Neuronal stem cell (in vitro differentiated cells): Measurements from ENCODE around the gene APBB2.

Experiments used
- DNase-seq: peaks from one replicate; pipeline ENCODE4 v3.0.0-alpha.2; 2013; ENCODE audit warnings: low spot score
- H2AFZ ChIP-seq: one replicate; pipeline ENCODE4 v1.6.1; 2013; ENCODE audit warnings: mild to moderate bottlenecking, low read length, inconsistent platforms
- H2AK5ac ChIP-seq: 2 replicates; pipeline ENCODE4 v1.6.1; 2013; ENCODE audit warnings: low read depth, mild to moderate bottlenecking, inconsistent platforms, low read length, moderate library complexity, mixed read lengths
- H2BK120ac ChIP-seq: 2 replicates; pipeline ENCODE4 v1.6.1; 2013; ENCODE audit warnings: low read depth, mild to moderate bottlenecking, inconsistent platforms, low read length, moderate library complexity, mixed read lengths
- H2BK12ac ChIP-seq: one replicate; pipeline ENCODE4 v1.6.1; 2013; ENCODE audit warnings: low read length, inconsistent platforms
- H2BK15ac ChIP-seq: 2 replicates; pipeline ENCODE4 v1.6.1; 2013; ENCODE audit warnings: mild to moderate bottlenecking, low read length, inconsistent platforms, mixed read lengths
- H2BK5ac ChIP-seq: one replicate; pipeline ENCODE4 v1.6.1; 2013; ENCODE audit warnings: inconsistent platforms, mild to moderate bottlenecking, low read length, moderate library complexity
- H3K14ac ChIP-seq: one replicate; pipeline ENCODE4 v1.6.1; 2013; ENCODE audit warnings: low read length, inconsistent platforms
- H3K18ac ChIP-seq: 2 replicates; pipeline ENCODE4 v1.6.1; 2013; ENCODE audit warnings: low read length, inconsistent platforms
- H3K23ac ChIP-seq: 2 replicates; pipeline ENCODE4 v1.6.1; 2013; ENCODE audit warnings: low read depth, mild to moderate bottlenecking, mixed read lengths, low read length, inconsistent platforms; ENCODE audit not compliant: poor library complexity
- H3K27ac ChIP-seq: replicated peaks from 3 replicates; pipeline ENCODE4 v1.5.1; 2013; ENCODE audit warnings: low read length, inconsistent platforms
- H3K27me3 ChIP-seq, 3 experiments: 2 replicates each; pipeline ENCODE4 v1.6.1; 2013; ENCODE audit warnings: low read length in 3 of 3, mild to moderate bottlenecking in 2 of 3, inconsistent platforms in 1 of 3, low read depth in 1 of 3, mixed read lengths in 1 of 3, moderate library complexity in 1 of 3; ENCODE audit not compliant: control insufficient read depth in 3 of 3, insufficient read depth in 3 of 3
- H3K36me3 ChIP-seq, 2 donors: replicated peaks in 1 of 2; 2 replicates each; pipeline ENCODE4 v1.6.1; 2013; ENCODE audit warnings: low read length in 2 of 2; ENCODE audit not compliant: control insufficient read depth in 2 of 2, insufficient read depth in 2 of 2
- H3K4ac ChIP-seq: 2 replicates; pipeline ENCODE4 v1.6.1; 2013; ENCODE audit warnings: inconsistent platforms, mild to moderate bottlenecking, low read length, moderate library complexity
- H3K4me1 ChIP-seq, 2 donors: 1 replicate in 1 of 2; 2 replicates in 1 of 2; pipeline ENCODE4 v1.6.1; 2013; ENCODE audit warnings: low read length in 2 of 2, low read depth in 1 of 2; ENCODE audit not compliant: control insufficient read depth in 2 of 2, insufficient read depth in 1 of 2
- H3K4me2 ChIP-seq: one replicate; pipeline ENCODE4 v1.6.1; 2013; ENCODE audit warnings: mild to moderate bottlenecking, low read length, inconsistent platforms; ENCODE audit not compliant: insufficient read depth, poor library complexity, severe bottlenecking
- H3K4me3 ChIP-seq, 2 donors: 2 replicates each; pipeline ENCODE4 v1.5.1; 2013; ENCODE audit warnings: low read length in 2 of 2, mild to moderate bottlenecking in 2 of 2, inconsistent platforms in 1 of 2, moderate library complexity in 1 of 2
- H3K79me1 ChIP-seq: one replicate; pipeline ENCODE4 v1.6.1; 2013; ENCODE audit warnings: low read depth, mild to moderate bottlenecking, inconsistent platforms, low read length, moderate library complexity
- H3K9ac ChIP-seq: one replicate; pipeline ENCODE4 v1.6.1; 2013; ENCODE audit warnings: mild to moderate bottlenecking, low read depth, low read length, inconsistent platforms; ENCODE audit not compliant: poor library complexity
- H3K9me3 ChIP-seq, 2 donors: replicated peaks in 1 of 2; 2 replicates each; pipeline versions ENCODE3 to v1.6.1; 2013; ENCODE audit warnings: low read length in 2 of 2, mild to moderate bottlenecking in 2 of 2, inconsistent platforms in 1 of 2, low read depth in 1 of 2, mixed read lengths in 1 of 2, moderate library complexity in 1 of 2; ENCODE audit not compliant: control insufficient read depth in 2 of 2, insufficient read depth in 1 of 2
- H4K8ac ChIP-seq: one replicate; pipeline ENCODE4 v1.6.1; 2013; ENCODE audit warnings: low read depth, mild to moderate bottlenecking, inconsistent platforms, low read length, moderate library complexity
- H4K91ac ChIP-seq: one replicate; pipeline ENCODE4 v1.6.1; 2013; ENCODE audit warnings: low read length, low read depth, mild to moderate bottlenecking, inconsistent platforms; ENCODE audit not compliant: poor library complexity
- WGBS, 2 donors: extraction: QIAGEN DNeasy Blood & Tissue Kit; methylation state at CpG; one replicate each; pipeline ENCODE4 v1.1.7; 2013; ENCODE audit warnings: missing lambda C conversion rate in 2 of 2, mixed read lengths in 1 of 2; ENCODE audit not compliant: insufficient read length in 2 of 2, insufficient replicate concordance in 1 of 2; ENCODE audit errors: extremely low coverage in 2 of 2; 5-methylcytosine and 5-hydroxymethylcytosine counted together

The APBB2 gene

DNA sequence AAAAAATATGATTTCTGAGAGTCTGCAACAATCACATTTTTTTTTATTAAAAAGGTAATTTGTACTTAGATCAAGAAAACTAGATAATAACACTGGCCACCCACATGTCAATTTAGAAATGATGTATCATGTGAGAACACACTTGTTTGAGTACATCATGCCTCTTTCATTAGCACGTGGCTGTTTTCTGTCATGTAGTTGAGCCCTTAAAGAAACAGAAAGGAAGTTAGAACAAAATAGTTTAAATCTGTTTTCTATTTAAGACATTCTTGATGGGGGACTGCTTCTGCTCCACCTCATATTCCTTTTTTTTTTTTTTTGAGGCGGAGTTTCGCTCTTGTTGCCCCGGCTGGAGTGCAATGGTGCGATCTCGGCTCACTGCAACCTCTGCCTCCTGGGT is 257.1 kb downstream of the APBB2 start:
- Histone ChIP-seq H3K27me3 (no peaks in the 10 kb centered on the region), H2BK15ac (no peak overlapping the region)

DNA sequence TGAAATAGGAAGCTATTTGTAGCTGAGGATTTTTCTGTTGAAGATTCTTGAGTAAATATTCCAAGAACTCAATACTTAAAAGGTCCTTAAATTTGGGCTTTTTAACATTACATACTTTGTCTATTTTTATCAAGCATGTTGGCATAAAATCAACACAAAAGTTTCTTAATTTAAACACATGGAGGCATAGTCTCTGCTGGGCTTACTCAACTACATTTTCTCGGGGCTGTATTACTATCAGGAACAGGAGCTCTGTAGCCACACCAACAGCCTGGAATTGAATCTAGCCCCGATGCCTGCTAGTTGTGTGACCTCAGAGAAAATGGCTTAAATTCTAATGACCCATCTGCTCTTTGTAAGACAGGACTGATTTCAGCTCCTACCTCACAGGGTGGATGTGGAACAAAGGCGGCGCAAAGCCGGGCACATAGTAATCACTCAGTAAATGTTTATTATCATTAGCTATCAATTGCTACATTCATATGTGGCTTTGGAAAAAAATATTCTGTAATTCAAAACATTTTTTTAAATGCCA is 257.6 kb downstream of the APBB2 start:
- WGBS, 2 donors, result no CpG with 5 or more reads among the region's 5 CpGs
- no peak overlapping the region for H3K4ac ChIP-seq
- no peak overlapping the region for H3K23ac ChIP-seq
- peaks cover 2 to 8% of the 10 kb centered on the region in 2 donors for H3K4me1 ChIP-seq
- no peaks in the 10 kb centered on the region for H3K79me1 ChIP-seq
- no peak overlapping the region for H2BK12ac ChIP-seq
- no peak overlapping the region for H4K91ac ChIP-seq
- no peak overlapping the region for H2BK120ac ChIP-seq
- H2AFZ ChIP-seq, result no peak overlapping the region
- no peak for DNase-seq
- no peak overlapping the region for H3K9ac ChIP-seq
- H3K9me3 ChIP-seq, result no peaks in the 10 kb centered on the region
- no peak overlapping the region for H2AK5ac ChIP-seq
- no peak overlapping the region for H3K14ac ChIP-seq
- H3K4me2 ChIP-seq, result no peak overlapping the region
- H2BK5ac ChIP-seq, result no peak overlapping the region
- H3K36me3 ChIP-seq, result no peaks in the 10 kb centered on the region
- no peak overlapping the region for H2BK15ac ChIP-seq
- H4K8ac ChIP-seq, result no peak overlapping the region
- no peak overlapping the region for H3K27ac ChIP-seq
- H3K27me3 ChIP-seq, result no peaks in the 10 kb centered on the region
- no peak overlapping the region for H3K18ac ChIP-seq
- no peak overlapping the region for H3K4me3 ChIP-seq

More for the DNA sequence above, 257.1 kb downstream of the APBB2 start:
- H3K4me2 ChIP-seq, result no peak overlapping the region
- no peak overlapping the region for H2AFZ ChIP-seq
- no peak overlapping the region for H3K18ac ChIP-seq
- no peak for DNase-seq
- no peak overlapping the region for H2AK5ac ChIP-seq
- no peaks in the 10 kb centered on the region for H3K79me1 ChIP-seq
- no peak overlapping the region for H2BK120ac ChIP-seq
- H4K8ac ChIP-seq, result no peak overlapping the region
- peaks cover 2 to 8% of the 10 kb centered on the region in 2 donors for H3K4me1 ChIP-seq
- H3K4ac ChIP-seq, result no peak overlapping the region
- no peak overlapping the region for H3K14ac ChIP-seq
- H3K4me3 ChIP-seq, result no peak overlapping the region
- no peak overlapping the region for H3K9ac ChIP-seq
- H3K36me3 ChIP-seq, result no peaks in the 10 kb centered on the region
- no peaks in the 10 kb centered on the region for H3K9me3 ChIP-seq
- no peak overlapping the region for H4K91ac ChIP-seq
- no peak overlapping the region for H2BK5ac ChIP-seq
- H3K27ac ChIP-seq, result no peak overlapping the region
- WGBS, 2 donors, result no CpG with 5 or more reads among the region's 6 CpGs
- H3K23ac ChIP-seq, result no peak overlapping the region
- H2BK12ac ChIP-seq, result no peak overlapping the region

DNA sequence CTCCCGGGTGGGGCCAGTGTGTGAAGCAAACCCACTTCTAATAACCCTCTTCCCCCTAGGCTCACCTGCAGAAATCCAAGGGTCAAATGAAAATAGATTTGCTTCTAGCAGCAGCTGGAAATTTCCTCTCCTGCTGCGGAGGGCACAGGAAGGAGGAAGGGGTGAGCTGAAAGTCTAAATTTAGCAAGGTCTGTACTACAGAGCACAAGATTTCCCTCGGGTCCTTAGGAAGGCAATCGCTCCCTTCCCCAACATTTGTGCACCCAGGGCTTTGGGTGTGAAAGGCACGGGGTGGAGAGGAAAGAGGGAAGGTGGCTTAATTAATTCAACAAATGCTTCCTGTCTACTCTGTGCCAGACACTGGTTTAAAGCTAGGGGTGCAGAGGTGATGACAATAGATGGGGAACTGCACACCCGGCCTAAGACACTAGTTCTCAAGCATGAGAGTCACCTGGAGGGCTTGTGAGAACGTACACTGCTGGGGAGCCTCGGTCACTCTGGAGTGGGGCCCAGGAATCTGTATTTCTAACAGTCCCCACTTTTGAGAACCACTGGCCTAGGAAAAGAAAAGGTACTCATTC is 260.2 kb downstream of the APBB2 start:
- H2AK5ac ChIP-seq, result no peak overlapping the region
- H4K91ac ChIP-seq, result no peak overlapping the region
- H4K8ac ChIP-seq, result no peak overlapping the region
- DNase-seq, result no peak
- H3K27me3 ChIP-seq, result no peaks in the 10 kb centered on the region
- no peak overlapping the region for H3K9ac ChIP-seq
- H2AFZ ChIP-seq, result peak overlapping the region; percentile 13
- no peak overlapping the region for H2BK12ac ChIP-seq
- no peak overlapping the region for H3K4me3 ChIP-seq
- peaks cover 2 to 8% of the 10 kb centered on the region in 2 donors for H3K4me1 ChIP-seq
- no peak overlapping the region for H3K4me2 ChIP-seq
- H2BK15ac ChIP-seq, result no peak overlapping the region
- peak overlapping the region; percentile 15 for H3K27ac ChIP-seq
- H3K9me3 ChIP-seq, result no peaks in the 10 kb centered on the region
- H2BK5ac ChIP-seq, result peak overlapping the region; percentile 15
- no peak overlapping the region for H3K4ac ChIP-seq
- no peak overlapping the region for H3K23ac ChIP-seq
- no peaks in the 10 kb centered on the region for H3K36me3 ChIP-seq
- H3K18ac ChIP-seq, result peak overlapping the region; percentile 48
- no peak overlapping the region for H3K14ac ChIP-seq
- no peak overlapping the region for H2BK120ac ChIP-seq
- no CpG with 5 or more reads among the region's 8 CpGs for WGBS, 2 donors
- no peaks in the 10 kb centered on the region for H3K79me1 ChIP-seq

DNA sequence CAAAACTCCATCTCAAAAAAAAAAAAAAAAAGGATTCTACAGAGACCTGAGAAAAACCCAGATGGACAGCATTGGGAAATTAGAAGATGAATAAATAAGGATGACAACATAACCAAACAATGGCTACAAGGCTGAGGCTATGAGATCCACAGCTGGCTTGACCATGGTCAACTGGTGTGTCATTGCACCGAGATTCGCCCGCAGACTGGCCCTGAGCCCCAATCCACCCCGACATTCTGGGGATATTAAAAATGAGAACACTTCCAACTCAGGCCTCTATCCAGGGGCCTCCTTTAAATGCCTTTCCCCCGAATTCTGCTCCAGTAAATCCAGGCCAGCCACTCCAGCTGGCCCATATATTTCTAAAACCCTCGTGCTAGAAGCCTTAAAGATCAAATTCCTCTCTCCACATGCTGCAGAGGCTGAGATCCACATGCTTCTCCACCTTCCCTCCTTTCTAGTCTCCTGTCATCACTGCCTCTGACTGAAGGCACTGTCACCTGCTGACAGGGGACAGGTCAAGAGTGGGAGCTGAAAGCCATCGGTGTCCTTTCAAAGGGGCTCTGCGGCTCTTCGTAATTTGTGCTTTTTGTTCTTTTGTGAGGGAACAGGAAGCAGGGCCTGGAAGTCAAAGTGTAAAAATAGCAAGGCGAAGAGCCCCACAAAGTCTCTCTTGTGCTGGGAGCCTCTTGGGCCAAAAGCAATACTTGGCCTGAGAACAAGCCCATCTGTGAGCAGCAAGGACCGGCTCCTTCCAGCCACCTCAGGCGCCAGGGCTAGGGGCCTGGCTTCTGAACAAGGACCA is 260.9 kb downstream of the APBB2 start:
- no peak for DNase-seq
- Histone ChIP-seq H3K18ac (no peak overlapping the region), H2AFZ (peak overlapping the region; percentile 13), H3K4me3 (no peak overlapping the region), H2AK5ac (no peak overlapping the region), H2BK15ac (no peak overlapping the region), H3K27ac (peak overlapping the region; percentile 15), H2BK12ac (no peak overlapping the region), H2BK120ac (no peak overlapping the region), H3K79me1 (no peaks in the 10 kb centered on the region), H3K23ac (no peak overlapping the region), H3K9me3 (no peaks in the 10 kb centered on the region), H4K91ac (no peak overlapping the region), H4K8ac (no peak overlapping the region), H3K36me3 (no peaks in the 10 kb centered on the region), H2BK5ac (peak overlapping the region; percentile 15), H3K4me2 (no peak overlapping the region), H3K4me1 (peaks cover 2 to 8% of the 10 kb centered on the region in 2 donors), H3K27me3 (no peaks in the 10 kb centered on the region), H3K4ac (no peak overlapping the region), H3K9ac (no peak overlapping the region), H3K14ac (no peak overlapping the region)
- no CpG with 5 or more reads among the region's 12 CpGs for WGBS, 2 donors
